ENCODE results near the gene ABHD17B. TPM values are rescaled to one million over a fixed set of nuclear protein-coding genes. Genes with fewer than 3 reads are reported as not detected.

ABHD17B gene
- total and polyA plus RNA-seq, 10 of the 15 experiments (the other 5 are each of a cell fraction or from before 2014, with no cell fraction given), result 3.5 to 21.4 (median 16.6) TPM

DNA sequence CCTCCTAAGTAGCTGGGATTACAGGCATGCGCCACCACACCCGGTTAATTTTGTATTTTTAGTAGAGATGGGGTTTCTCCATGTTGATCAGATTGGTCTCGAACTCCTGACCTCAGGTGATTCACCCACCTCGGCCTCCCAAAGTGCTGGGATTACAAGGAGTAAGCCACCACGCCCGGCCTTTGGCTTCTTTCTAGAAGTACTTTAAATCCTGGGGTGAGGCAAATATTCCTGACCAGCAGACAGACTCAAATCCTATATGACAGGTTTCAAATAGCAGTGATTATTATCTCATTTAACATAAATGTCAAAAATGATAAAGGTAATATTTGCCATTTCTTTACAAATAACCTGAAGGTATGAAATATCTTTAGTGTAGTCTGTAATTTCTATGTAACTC is 35.6 kb downstream of the ABHD17B start (continued):
- TF ChIP-seq TCF3 (IDR thresholded peaks at IDR 0.05; ENCODE audit: borderline replicate concordance, insufficient read depth, low read depth, low read length), result no peak

DNA sequence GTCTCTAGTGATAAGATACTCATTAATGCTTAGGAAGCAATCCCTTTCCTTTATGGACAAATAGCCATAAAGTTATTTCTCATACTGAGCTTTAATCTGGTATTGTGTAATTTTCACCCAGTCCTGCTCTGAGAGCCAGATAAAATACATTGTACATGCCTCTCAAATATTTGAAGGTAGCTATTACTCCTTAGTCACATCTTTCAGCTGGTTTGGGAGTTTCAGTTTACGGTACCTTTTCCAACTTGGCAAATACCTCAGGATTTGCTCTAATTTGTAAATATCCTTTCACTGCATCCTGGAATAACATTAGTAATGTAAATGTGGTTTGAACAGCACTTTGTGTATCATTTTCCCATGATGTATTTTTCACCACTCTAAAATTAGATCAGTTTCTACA is 47.4 kb downstream of the ABHD17B start:
- TF ChIP-seq ESRRA (IDR thresholded peaks at IDR 0.05; ENCODE audit: low read length) (no peak), NFYA (IDR thresholded peaks at IDR 0.05; ENCODE audit: borderline replicate concordance, low read depth, low read length) (no peak), CBX3 (IDR thresholded peaks at IDR 0.05; ENCODE audit: borderline replicate concordance, low read depth) (no peak), EGR1 (IDR thresholded peaks at IDR 0.05; ENCODE audit: borderline replicate concordance in 1 of 2, low read depth in 2 of 2, low read length in 2 of 2) (no peak), LARP7 (IDR thresholded peaks at IDR 0.05) (no peak), SUZ12 (IDR thresholded peaks at IDR 0.05; ENCODE audit: unreplicated experiment) (no peak)
- TF ChIP-seq, protein P1, sequence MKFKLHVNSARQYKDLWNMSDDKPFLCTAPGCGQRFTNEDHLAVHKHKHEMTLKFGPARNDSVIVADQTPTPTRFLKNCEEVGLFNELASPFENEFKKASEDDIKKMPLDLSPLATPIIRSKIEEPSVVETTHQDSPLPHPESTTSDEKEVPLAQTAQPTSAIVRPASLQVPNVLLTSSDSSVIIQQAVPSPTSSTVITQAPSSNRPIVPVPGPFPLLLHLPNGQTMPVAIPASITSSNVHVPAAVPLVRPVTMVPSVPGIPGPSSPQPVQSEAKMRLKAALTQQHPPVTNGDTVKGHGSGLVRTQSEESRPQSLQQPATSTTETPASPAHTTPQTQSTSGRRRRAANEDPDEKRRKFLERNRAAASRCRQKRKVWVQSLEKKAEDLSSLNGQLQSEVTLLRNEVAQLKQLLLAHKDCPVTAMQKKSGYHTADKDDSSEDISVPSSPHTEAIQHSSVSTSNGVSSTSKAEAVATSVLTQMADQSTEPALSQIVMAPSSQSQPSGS (IDR thresholded peaks at IDR 0.05; ENCODE audit: low read length), result no peak

More for the DNA sequence above, 47.4 kb downstream of the ABHD17B start:
- Histone ChIP-seq H3K9ac (ENCODE audit: control insufficient read depth, insufficient read depth, low read length) (no peak overlapping the region), H2AFZ (ENCODE audit: control insufficient read depth, low read depth, low read length) (no peak overlapping the region), H3K27ac (ENCODE audit: control insufficient read depth, insufficient read depth) (no peak overlapping the region), H3K79me2 (ENCODE audit: control insufficient read depth, insufficient read depth, low read length) (no peaks in the 10 kb centered on the region), H3K27me3 (replicated peaks in 1 of 2; ENCODE audit: control insufficient read depth in 2 of 2, insufficient read depth in 2 of 2, low read length in 1 of 2) (no peaks in the 10 kb centered on the region), H3K4me2 (ENCODE audit: control insufficient read depth, insufficient read depth) (no peak overlapping the region), H4K20me1 (ENCODE audit: control insufficient read depth, insufficient read depth) (no peaks in the 10 kb centered on the region), H3K36me3 (ENCODE audit: control insufficient read depth in 2 of 2, insufficient read depth in 2 of 2, low read length in 1 of 2) (peaks cover 0 to 4% of the 10 kb centered on the region in 2 experiments; a peak in 3 of 4 replicates), H3K4me1 (ENCODE audit: control insufficient read depth, insufficient read depth, low read length) (no peaks in the 10 kb centered on the region; the same call in 1 of the 2 replicates), H3K4me3 (no peak overlapping the region), H3K9me3 (replicated peaks; ENCODE audit: control insufficient read depth, insufficient read depth, low read length) (peaks cover 18% of the 10 kb centered on the region)
- ChIA-PET RAD21 (ENCODE audit: unreplicated experiment) (no interaction called here), CTCF (no interaction called here), POLR2A (interaction anchor here (1.4 kb wide), 1 partner anchor 11 kb away, joined by 4 read pairs; no protein-coding TSS in a partner anchor), SMC1A (ENCODE audit: uncharacterized antibody, unreplicated experiment) (interaction anchor here (0.7 to 1.9 kb wide), 3 partner anchors 9 to 70 kb away, joined by 3 to 5 read pairs (median 4); no protein-coding TSS in a partner anchor)
- 96% methylated on average over 1 of the region's 1 CpG for WGBS (ENCODE audit: insufficient coverage, insufficient replicate concordance, low lambda C conversion rate, missing lambda C conversion rate)
- BruUV-seq (replicated peaks), result no TSS peak
- in situ Hi-C loops (cut with MboI) (no loop called here), intact Hi-C loops (cut with micrococcal nuclease; ENCODE audit: unreplicated experiment) (no loop called here)
- no peak for ATAC-seq
- no peak for DNase-seq (ENCODE audit: low read depth, low spot score)
- no peak for FAIRE-seq
